Pancreas (tissue), 10 donors: ENCODE results near the gene GORASP1. TPM values are rescaled to one million over a fixed set of nuclear protein-coding genes. Genes with fewer than 3 reads are reported as not detected.

Experiments used
- ATAC-seq, 4 donors: fragments of 200-7000 bp; cut with Tn5 transposase; one replicate each; pipeline versions ENCODE4 v1.8.0 to v1.9.1; 2020; ENCODE audit warnings: mild to moderate bottlenecking in 4 of 4, moderate library complexity in 4 of 4
- DNase-seq, 6 donors: peaks; one replicate each; pipeline ENCODE4 v3.0.0-alpha.2; 2020
- FAIRE-seq: peaks from 2 replicates; lab custom pipeline; 2012; peaks lifted over from hg19 to GRCh38; lab: Jason Lieb, UNC
- H3K27ac ChIP-seq, 4 donors: fragments of 200-600 bp; sonication (generic); 1 replicate in 3 of 4; 2 replicates in 1 of 4; pipeline versions ENCODE4 v1.5.0 to v1.8.0; 2020
- H3K27me3 ChIP-seq, 4 donors: fragments of 200-600 bp; one replicate each; pipeline ENCODE4 v1.8.0; 2021
- H3K36me3 ChIP-seq, 3 donors: fragments of 200-600 bp; sonication (generic) in 1 of 3; one replicate each; pipeline versions ENCODE4 v1.5.0 to v1.8.0; 2020 to 2021
- H3K4me1 ChIP-seq, 3 donors: fragments of 200-600 bp; one replicate each; pipeline ENCODE4 v1.8.0; 2021
- H3K4me3 ChIP-seq, 4 donors: fragments of 200-600 bp; sonication (generic) in 2 of 4; one replicate each; pipeline versions ENCODE4 v1.5.0 to v1.8.0; 2020 to 2021
- H3K9me3 ChIP-seq, 4 donors: fragments of 200-600 bp; one replicate each; pipeline ENCODE4 v1.8.0; 2021
- CTCF ChIP-seq, 4 donors: fragments of 200-600 bp; sonication (generic) in 3 of 4; IDR thresholded peaks; one replicate each; pipeline versions ENCODE4 v1.5.0 to v1.8.0; 2021; ENCODE audit warnings: antibody characterized with exemption in 4 of 4
- intact Hi-C, 3 donors: fragments of 100-400 bp; cut with DNase I; formaldehyde crosslinking; loops; one replicate each; pipeline versions ENCODE4 v1.11.1 to v1.14.2; 2022
- microRNA-seq, 2 donors: library from miRNA; unstranded; fragments of <30 nt; microRNA quantifications; one replicate each; pipeline versions ENCODE4 to v1.1.0, GENCODE V29; 2019 to 2020
- polyA plus RNA-seq, 2 donors: library from polyadenylated mRNA; stranded (reverse); fragments of 200-250 nt; gene quantifications; one replicate each; pipeline ENCODE4 v1.2.3, GENCODE V29; 2013
- total RNA-seq, 6 donors: library from RNA; stranded (reverse); fragmentation: NEBNext Ultra II Directional in 4 of 6; extraction: Animal tissue kit (Norgen Biotek cat#: 25700) in 4 of 6; gene quantifications; one replicate each; pipeline versions ENCODE4 v1.2.1 to v1.2.4, GENCODE V29; 2021 to 2023
- donor health status: healthy with polysubstance abuse.
- donor health status: DM: no; HTN: no; CAD: no; lungs with moderate emphysema.
- donor health status: DM: no; HTN: no; CAD: no.
- donor health status: control.
- donor health status: control.
- donor health status: Bipolar disorder and iron deficiency.
- donor health status: DM: yes; HTN: yes; CAD: no.
- donor health status: DM: no; HTN: no; CAD: no.
- donor health status: DM: no; HTN: no; CAD: no.
- donor health status: DM: yes; HTN: yes; CAD: no.

The GORASP1 gene
- total and polyA plus RNA-seq, 8 donors: 25.9 to 79.6 (median 34.3) TPM

- FAIRE-seq: no peak
- no peak for ATAC-seq
- H3K36me3 ChIP-seq: no peaks in the 10 kb centered on the region
- DNase-seq: no peak
- no peak overlapping the region for H3K27ac ChIP-seq
- no peaks in the 10 kb centered on the region for H3K9me3 ChIP-seq
- peaks cover 0 to 11% (median 0%) of the 10 kb centered on the region in 3 donors for H3K4me1 ChIP-seq
- H3K4me3 ChIP-seq: no peak overlapping the region
- no peak for TF ChIP-seq CTCF (IDR thresholded peaks at IDR 0.05)
- intact Hi-C loops: no loop called here
- H3K27me3 ChIP-seq: no peaks in the 10 kb centered on the region
Measured at GRCh38 chr3:39050029-39050428, 57.4 kb downstream of the GORASP1 start.

Small RNAs within 50 kb of the gene (microRNA-seq; reads per million reads assigned to microRNA genes)
- gene MIR6822: 0 to 0.39 reads per million in 2 donors

Other genes starting within 250 kb of the GORASP1 start
- gene SCN11A, start 55.7 kb downstream of the GORASP1 start, total RNA-seq: under 1 TPM in 5 of 6 donors, not detected in 1; 0.03 to 0.16 (median 0.03) TPM
- under 1 TPM; 0.04 to 0.09 TPM for gene SCN11A, start 55.7 kb downstream of the GORASP1 start, polyA plus RNA-seq
- 10 to 100 TPM; 13.4 to 25.8 (median 16.6) TPM for gene WDR48, start 55.6 kb downstream of the GORASP1 start, total RNA-seq
- 10 to 100 TPM in 1 of 2 donors, 1 to 10 TPM in 1; 6.3 to 14.7 TPM for gene WDR48, start 55.6 kb downstream of the GORASP1 start, polyA plus RNA-seq
- 1 to 10 TPM; 3.1 to 9.6 (median 5.5) TPM for gene TTC21A, start 53 bp upstream of the GORASP1 start, total RNA-seq
- gene TTC21A, start 53 bp upstream of the GORASP1 start, polyA plus RNA-seq: 10 to 100 TPM; 21.7 to 31.3 TPM
- 10 to 100 TPM in 5 of 6 donors, 1 to 10 TPM in 1; 9.0 to 29.2 (median 13.4) TPM for gene CSRNP1, start 46.0 kb upstream of the GORASP1 start, total RNA-seq
- 10 to 100 TPM; 20.3 to 31.4 TPM for gene CSRNP1, start 46.0 kb upstream of the GORASP1 start, polyA plus RNA-seq
- gene XIRP1, start 85.0 kb upstream of the GORASP1 start, total RNA-seq: under 1 TPM in 2 of 6 donors, not detected in 4; 0.09 to 0.43 TPM
- under 1 TPM; 0.08 to 0.14 TPM for gene XIRP1, start 85.0 kb upstream of the GORASP1 start, polyA plus RNA-seq
- 10 to 100 TPM in 1 of 6 donors, 1 to 10 TPM in 4, under 1 TPM in 1; 0.23 to 13.0 (median 1.6) TPM for gene CX3CR1, start 172.4 kb upstream of the GORASP1 start, total RNA-seq
- under 1 TPM; 0.08 to 0.14 TPM for gene CX3CR1, start 172.4 kb upstream of the GORASP1 start, polyA plus RNA-seq
- gene CCR8, start 222.1 kb upstream of the GORASP1 start, total RNA-seq: not detected
- gene CCR8, start 222.1 kb upstream of the GORASP1 start, polyA plus RNA-seq: not detected